ENCODE results near the gene CERS6.

CERS6 gene

GRCh38 chr2:168796090-168796577, 340.1 kb downstream of the CERS6 start:
- no peak for TF ChIP-seq CTCF (IDR thresholded peaks at IDR 0.05; ENCODE audit: low read depth, low read length)
- H3K4me3 ChIP-seq (ENCODE audit: low read depth, low read length) = no peak overlapping the region

GRCh38 chr2:168796583-168797285, 340.7 kb downstream of the CERS6 start:
- TF ChIP-seq CTCF (IDR thresholded peaks at IDR 0.05; ENCODE audit: low read depth, low read length) = no peak
- no peak overlapping the region for H3K4me3 ChIP-seq (ENCODE audit: low read depth, low read length)

- H3K4me3 ChIP-seq (ENCODE audit: low read depth, low read length) = no peak overlapping the region
- TF ChIP-seq CTCF (IDR thresholded peaks at IDR 0.05; ENCODE audit: low read depth, low read length) = no peak
Measured at GRCh38 chr2:168797286-168797655, 341.2 kb downstream of the CERS6 start.

GRCh38 chr2:168798076-168798887, 342.2 kb downstream of the CERS6 start:
- H3K4me3 ChIP-seq (ENCODE audit: low read depth, low read length) = no peak overlapping the region
- TF ChIP-seq CTCF (IDR thresholded peaks at IDR 0.05; ENCODE audit: low read depth, low read length) = no peak

- TF ChIP-seq CTCF (IDR thresholded peaks at IDR 0.05; ENCODE audit: low read depth, low read length) = no peak
- H3K4me3 ChIP-seq (ENCODE audit: low read depth, low read length) = no peak overlapping the region
Measured at GRCh38 chr2:168798888-168799410, 342.9 kb downstream of the CERS6 start.

- TF ChIP-seq CTCF (IDR thresholded peaks at IDR 0.05; ENCODE audit: low read depth, low read length) = no peak
- H3K4me3 ChIP-seq (ENCODE audit: low read depth, low read length) = no peak overlapping the region
Measured at GRCh38 chr2:168801471-168801870, 345.4 kb downstream of the CERS6 start.

All from WI38 (cell line).